Retinal pigment epithelial cell (primary cell): ENCODE data around the gene CAPZB.

Source experiments
- DNase-seq: peaks from one replicate; pipeline ENCODE4 v3.0.0-alpha.2; 2010; ENCODE audit warnings: low read depth
- H3K4me3 ChIP-seq: 2 replicates; pipeline ENCODE4 v1.5.1; 2011; ENCODE audit warnings: mild to moderate bottlenecking, low read length, control low read depth, moderate library complexity
- CTCF ChIP-seq: conservative IDR thresholded peaks from 2 replicates; pipeline ENCODE4 v1.5.1; 2011; ENCODE audit warnings: low read depth, low read length, control low read depth, inconsistent platforms

Gene CAPZB

GRCh38 chr1:19319196-19319595 lies 166.1 kb downstream of the CAPZB start:
- H3K4me3 ChIP-seq, result no peak overlapping the region
- no peak for DNase-seq
- TF ChIP-seq CTCF, result no peak

- TF ChIP-seq CTCF, result no peak
- DNase-seq, result no peak
- H3K4me3 ChIP-seq, result no peak overlapping the region
These were observed 168.0 kb downstream of the CAPZB start for GRCh38 chr1:19317126-19317910.

DNA sequence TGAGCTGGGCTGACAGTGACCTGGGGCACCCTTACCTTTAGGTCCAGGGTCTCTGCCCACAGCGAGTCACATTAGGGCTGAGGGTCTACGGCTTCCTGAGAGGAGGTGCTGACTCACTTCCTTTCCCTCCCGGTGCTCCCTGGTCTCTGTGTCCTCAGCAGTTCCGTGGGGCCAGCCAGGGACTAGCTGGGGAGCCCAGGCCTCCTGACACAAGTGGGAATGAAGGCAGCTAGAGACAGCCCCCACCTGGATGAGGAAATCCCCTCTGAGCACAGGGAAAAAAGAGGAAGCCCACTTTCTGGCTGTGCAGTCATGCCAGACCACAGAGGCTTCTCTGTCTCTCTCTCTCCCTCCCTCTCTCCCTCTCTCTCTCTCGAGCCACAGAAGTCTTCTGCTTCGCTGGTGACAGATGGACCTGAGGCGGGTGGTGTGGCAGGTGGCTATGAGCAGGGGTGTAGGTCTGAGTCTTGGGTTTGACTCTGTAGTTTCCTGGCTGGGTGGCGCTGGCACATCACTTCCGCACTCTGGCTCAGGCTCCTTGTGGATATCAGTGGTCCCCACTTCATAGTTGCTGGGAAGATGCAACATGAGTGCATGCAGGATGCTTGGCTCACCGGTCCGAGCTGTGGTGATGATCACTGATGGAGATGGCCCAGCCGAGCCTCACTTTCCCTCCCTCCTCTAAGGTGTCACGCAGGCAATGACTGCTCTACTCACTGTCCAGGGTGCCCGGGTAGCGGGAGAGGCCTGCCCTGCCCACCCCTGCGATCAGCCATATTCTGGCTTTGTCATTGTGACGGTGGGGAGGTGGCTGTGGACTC lies 169.8 kb downstream of the CAPZB start:
- H3K4me3 ChIP-seq, result no peak overlapping the region
- no peak for TF ChIP-seq CTCF
- no peak for DNase-seq

- no peak for DNase-seq
- TF ChIP-seq CTCF, result no peak
- no peak overlapping the region for H3K4me3 ChIP-seq
These were observed 171.1 kb downstream of the CAPZB start for GRCh38 chr1:19313961-19314882.

DNA sequence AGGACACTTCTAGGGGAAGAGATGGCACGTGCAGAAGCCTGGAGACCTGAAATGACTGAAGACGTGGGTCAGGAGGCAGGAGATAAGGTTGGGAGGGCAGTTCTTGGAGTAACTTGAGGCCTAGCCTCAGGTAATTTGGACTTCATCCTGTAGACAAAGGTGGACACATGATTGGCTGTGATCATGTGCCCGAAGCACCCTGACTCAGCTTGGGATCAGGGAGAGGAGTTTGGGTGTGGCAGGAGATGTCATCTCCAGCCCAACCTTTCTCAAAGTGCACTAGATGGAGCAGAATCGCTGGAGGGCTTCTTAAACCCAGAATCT lies 171.7 kb downstream of the CAPZB start:
- no peak for DNase-seq
- no peak overlapping the region for H3K4me3 ChIP-seq
- TF ChIP-seq CTCF, result no peak

DNA sequence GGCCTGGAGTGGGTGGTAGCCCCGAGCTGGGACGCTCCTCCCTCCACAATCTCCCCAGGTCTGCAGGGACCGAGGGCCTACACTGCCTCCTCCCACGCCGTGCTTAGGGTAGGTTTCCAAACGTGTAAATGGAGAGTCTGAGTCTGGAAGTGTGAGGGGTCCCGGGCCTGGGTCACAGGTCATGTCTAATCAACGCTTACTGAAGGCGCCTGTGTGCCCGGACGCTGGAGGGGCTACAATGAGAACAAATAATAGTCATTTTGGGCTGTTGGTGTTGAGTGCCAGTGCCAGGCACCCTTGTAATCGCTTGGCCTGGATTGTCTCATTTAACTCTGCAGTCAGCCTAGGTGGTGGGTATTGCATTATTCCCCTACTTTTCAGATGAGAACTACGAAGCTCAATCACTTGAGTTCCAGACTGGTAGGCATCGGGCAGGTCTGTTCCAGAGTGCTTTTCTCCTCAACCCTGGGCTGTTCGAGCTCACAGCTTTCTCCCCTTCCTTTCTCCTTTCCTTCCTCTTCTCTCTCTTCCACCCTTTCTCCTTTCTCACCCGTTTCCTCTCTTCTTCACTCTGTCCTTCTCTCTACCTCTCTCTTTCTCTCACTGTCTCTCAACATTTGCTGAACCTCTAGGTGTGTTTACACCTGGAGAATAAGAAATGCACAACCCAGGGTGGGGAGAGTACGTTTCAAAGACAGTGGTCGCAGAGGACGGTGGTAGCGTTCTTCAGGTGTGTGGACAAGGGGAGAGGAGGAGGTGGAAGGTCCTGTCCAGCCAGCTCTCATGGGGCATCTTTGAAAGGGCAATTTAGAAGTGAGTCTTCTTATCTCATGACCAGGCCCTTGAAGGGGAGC lies 172.3 kb downstream of the CAPZB start:
- DNase-seq, result no peak
- TF ChIP-seq CTCF, result no peak
- peak overlapping the region; percentile 67 for H3K4me3 ChIP-seq
